Caco-2 (cell line): ENCODE measurements around the gene FUOM. TPM values are rescaled to one million over a fixed set of nuclear protein-coding genes. Genes with fewer than 3 reads are reported as not detected.

Experiments
- BruUV-seq: library from RNA; stranded (reverse); fragments of 400-500 nt; replicated peaks from 2 replicates; lab custom pipeline; 2021; lab: Mats Ljungman, UMichigan
- CTCF ChIA-PET: fragments of 300-600 bp; sonication (Branson Sonifier 250); formaldehyde crosslinking; loops from one replicate; lab custom pipeline; 2022; ENCODE audit warnings: antibody characterized with exemption; lab: Charles Lee
- POLR2A ChIA-PET: fragments of 300-600 bp; sonication (Branson Sonifier 250); formaldehyde crosslinking; loops from one replicate; lab custom pipeline; 2022; ENCODE audit warnings: antibody characterized with exemption; lab: Charles Lee
- DNase-seq, 2 experiments: peaks; one replicate each; pipeline versions ENCODE4 v3.0.0 to v3.0.0-alpha.2; 2020 to 2022
- H3K27me3 ChIP-seq: replicated peaks from 2 replicates; pipeline ENCODE4 v1.6.0; 2011; ENCODE audit warnings: low read length; ENCODE audit not compliant: control insufficient read depth, insufficient read depth
- H3K36me3 ChIP-seq: 2 replicates; pipeline ENCODE4 v1.5.1; 2011; ENCODE audit warnings: low read length; ENCODE audit not compliant: control insufficient read depth, insufficient read depth
- H3K4me1 ChIP-seq: fragments of 250-450 bp; sonication (Bioruptor Pico); 2 replicates; pipeline ENCODE4 v1.5.1; 2020; ENCODE audit warnings: mild to moderate bottlenecking
- H3K4me3 ChIP-seq: 2 replicates; pipeline ENCODE4 v1.5.1; 2011; ENCODE audit warnings: low read depth, mild to moderate bottlenecking, control low read depth, low read length
- H3K9me3 ChIP-seq: fragments of 250-450 bp; sonication (Bioruptor Pico); 2 replicates; pipeline ENCODE4 v1.5.1; 2020; ENCODE audit warnings: mild to moderate bottlenecking, moderate library complexity
- H3K27ac Mint-ChIP-seq: one replicate; pipeline ENCODE4 v1.8.0; 2022; ENCODE audit warnings: mixed read lengths; ENCODE audit not compliant: unreplicated experiment
- H3K27me3 Mint-ChIP-seq: one replicate; pipeline ENCODE4 v1.8.0; 2022; ENCODE audit warnings: mixed read lengths; ENCODE audit not compliant: insufficient read depth, unreplicated experiment
- H3K36me3 Mint-ChIP-seq: one replicate; pipeline ENCODE4 v1.8.0; 2022; ENCODE audit warnings: mild to moderate bottlenecking, mixed read lengths; ENCODE audit not compliant: insufficient read depth, unreplicated experiment
- H3K4me1 Mint-ChIP-seq: one replicate; pipeline ENCODE4 v1.8.0; 2022; ENCODE audit warnings: low read depth, mixed read lengths; ENCODE audit not compliant: unreplicated experiment
- H3K4me3 Mint-ChIP-seq: one replicate; pipeline ENCODE4 v1.8.0; 2022; ENCODE audit warnings: mild to moderate bottlenecking, moderate library complexity, mixed read lengths; ENCODE audit not compliant: unreplicated experiment
- H3K9me3 Mint-ChIP-seq: one replicate; pipeline ENCODE4 v1.8.0; 2022; ENCODE audit warnings: mixed read lengths; ENCODE audit not compliant: unreplicated experiment
- CTCF ChIP-seq, 2 experiments: fragments of 200-600 bp in 1 of 2; IDR thresholded peaks; 1 replicate in 1 of 2; 2 replicates in 1 of 2; pipeline versions ENCODE4 v1.5.1 to v1.8.0; 2011 to 2022; ENCODE audit warnings: antibody characterized with exemption in 1 of 2, control low read depth in 1 of 2, inconsistent platforms in 1 of 2, low read depth in 1 of 2, low read length in 1 of 2, mild to moderate bottlenecking in 1 of 2, moderate library complexity in 1 of 2; ENCODE audit not compliant: insufficient read depth in 1 of 2, severe bottlenecking in 1 of 2, unreplicated experiment in 1 of 2
- intact Hi-C: fragments of 100-400 bp; cut with micrococcal nuclease; formaldehyde crosslinking; loops from one replicate; pipeline ENCODE4 v1.10.0; 2022; ENCODE audit not compliant: unreplicated experiment
- total RNA-seq: library from RNA; stranded (reverse); gene quantifications from 2 replicates; pipeline ENCODE4 v1.2.3, GENCODE V29; 2022

Gene FUOM
- total RNA-seq, 1 experiment from 2014 or later, result 119 TPM

- H3K9me3 Mint-ChIP-seq, result no peaks in the 10 kb centered on the region
- Histone ChIP-seq H3K36me3 (peaks cover 21% of the 10 kb centered on the region), H3K4me3 (no peak overlapping the region), H3K9me3 (no peaks in the 10 kb centered on the region), H3K4me1 (peaks cover 8% of the 10 kb centered on the region), H3K27me3 (no peaks in the 10 kb centered on the region)
- ChIA-PET CTCF (no interaction called here), POLR2A (no interaction called here)
- no TSS peak for BruUV-seq
- DNase-seq, result no peak
- no peaks in the 10 kb centered on the region for H3K27me3 Mint-ChIP-seq
- peaks cover 15% of the 10 kb centered on the region for H3K4me1 Mint-ChIP-seq
- H3K4me3 Mint-ChIP-seq, result no peak overlapping the region
- H3K36me3 Mint-ChIP-seq, result peaks cover 89% of the 10 kb centered on the region
- H3K27ac Mint-ChIP-seq, result no peak overlapping the region
- intact Hi-C loops, result no loop called here
- TF ChIP-seq CTCF (IDR thresholded peaks at IDR 0.05; ENCODE audit: insufficient read depth in 1 of 2, low read depth in 1 of 2, low read length in 1 of 2, severe bottlenecking in 1 of 2, unreplicated experiment in 1 of 2), result no peak
Measured at GRCh38 chr10:133365461-133366129, 7.8 kb upstream of the FUOM start.

- POLR2A ChIA-PET, result interaction anchor here (0.6 kb wide), 1 partner anchor 17 kb away, joined by 3 read pairs; no protein-coding TSS in a partner anchor
Measured at GRCh38 chr10:133364645-133365431, 7.0 kb upstream of the FUOM start.

More at GRCh38 chr10:133364645-133365431, 7.0 kb upstream of the FUOM start:
- peaks cover 89% of the 10 kb centered on the region for H3K36me3 Mint-ChIP-seq
- no peak overlapping the region for H3K4me3 Mint-ChIP-seq
- Histone ChIP-seq H3K4me3 (no peak overlapping the region), H3K27me3 (no peaks in the 10 kb centered on the region), H3K9me3 (no peaks in the 10 kb centered on the region), H3K4me1 (peaks cover 16% of the 10 kb centered on the region), H3K36me3 (peaks cover 15% of the 10 kb centered on the region)
- H3K27ac Mint-ChIP-seq, result no peak overlapping the region
- CTCF ChIA-PET, result no interaction called here
- TF ChIP-seq CTCF (IDR thresholded peaks at IDR 0.05; ENCODE audit: insufficient read depth in 1 of 2, low read depth in 1 of 2, low read length in 1 of 2, severe bottlenecking in 1 of 2, unreplicated experiment in 1 of 2), result no peak
- intact Hi-C loops, result no loop called here
- H3K4me1 Mint-ChIP-seq, result peaks cover 22% of the 10 kb centered on the region
- no peak for DNase-seq
- no peaks in the 10 kb centered on the region for H3K9me3 Mint-ChIP-seq
- BruUV-seq, result no TSS peak
- no peaks in the 10 kb centered on the region for H3K27me3 Mint-ChIP-seq
